GM18861 (cell line): ENCODE data around the gene SLC12A5.
A peak's percentile ranks its signal among the peaks of the same experiment; 100 is the strongest.

Experiments
- ATAC-seq: cut with Tn5 transposase; IDR thresholded peaks from one replicate; pipeline ENCODE4 v1.9.1; 2021; ENCODE audit not compliant: unreplicated experiment

SLC12A5 gene

DNA sequence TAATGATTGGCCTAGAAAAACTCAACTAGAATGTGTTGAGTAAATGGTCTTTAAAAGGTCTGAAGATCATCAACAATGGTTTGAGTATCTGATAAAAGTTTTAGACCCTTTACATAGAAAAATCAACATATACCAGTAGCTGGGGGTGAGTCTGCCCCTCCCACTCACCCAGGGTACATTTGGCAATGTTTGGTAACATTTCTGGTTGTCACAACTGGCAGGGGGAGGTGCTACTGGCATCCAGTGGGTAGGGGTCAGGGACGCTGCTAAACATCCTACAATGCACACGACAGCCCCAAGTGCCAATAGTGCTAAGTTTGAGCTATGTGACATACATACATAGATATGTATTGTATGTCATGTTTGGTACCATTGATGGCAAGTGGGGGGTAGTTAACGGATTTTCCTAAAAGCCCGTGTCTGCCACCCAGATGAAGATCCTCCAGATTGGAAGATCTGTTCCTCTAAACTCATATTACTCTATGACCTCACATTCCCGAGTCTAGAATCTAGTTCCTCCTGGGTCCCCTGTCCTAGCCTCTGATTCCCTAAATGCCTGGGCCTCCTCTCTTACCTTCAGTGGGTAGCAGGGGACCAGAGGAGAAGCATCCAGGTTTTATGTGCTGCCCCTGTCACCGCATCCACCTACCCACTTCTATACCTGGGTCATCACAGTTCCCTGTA, 22.9 kb upstream of the SLC12A5 start:
- ATAC-seq: no peak

DNA sequence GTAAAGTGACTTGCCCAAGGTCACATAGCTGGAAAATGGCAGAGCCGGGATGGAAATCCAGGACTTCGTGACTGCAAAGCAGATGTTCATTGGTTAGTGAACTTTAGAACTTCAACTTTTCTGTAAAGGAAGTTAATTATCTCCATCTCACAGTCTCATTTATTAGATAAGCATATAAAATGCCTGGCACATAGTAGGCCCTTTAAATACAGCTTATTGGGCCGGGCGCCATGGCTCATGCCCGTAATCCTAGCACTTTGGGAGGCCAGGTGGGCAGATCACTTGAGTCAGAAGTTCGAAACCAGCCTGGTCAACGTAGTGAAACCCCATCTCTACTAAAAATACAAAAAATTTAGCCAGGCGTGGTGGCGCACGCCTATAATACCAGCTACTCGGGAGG, 22.1 kb upstream of the SLC12A5 start:
- no peak for ATAC-seq

- no peak for ATAC-seq
Measured at GRCh38 chr20:46007671-46008070, 21.3 kb upstream of the SLC12A5 start.

- no peak for ATAC-seq
Measured at GRCh38 chr20:46009816-46010215, 19.2 kb upstream of the SLC12A5 start.

DNA sequence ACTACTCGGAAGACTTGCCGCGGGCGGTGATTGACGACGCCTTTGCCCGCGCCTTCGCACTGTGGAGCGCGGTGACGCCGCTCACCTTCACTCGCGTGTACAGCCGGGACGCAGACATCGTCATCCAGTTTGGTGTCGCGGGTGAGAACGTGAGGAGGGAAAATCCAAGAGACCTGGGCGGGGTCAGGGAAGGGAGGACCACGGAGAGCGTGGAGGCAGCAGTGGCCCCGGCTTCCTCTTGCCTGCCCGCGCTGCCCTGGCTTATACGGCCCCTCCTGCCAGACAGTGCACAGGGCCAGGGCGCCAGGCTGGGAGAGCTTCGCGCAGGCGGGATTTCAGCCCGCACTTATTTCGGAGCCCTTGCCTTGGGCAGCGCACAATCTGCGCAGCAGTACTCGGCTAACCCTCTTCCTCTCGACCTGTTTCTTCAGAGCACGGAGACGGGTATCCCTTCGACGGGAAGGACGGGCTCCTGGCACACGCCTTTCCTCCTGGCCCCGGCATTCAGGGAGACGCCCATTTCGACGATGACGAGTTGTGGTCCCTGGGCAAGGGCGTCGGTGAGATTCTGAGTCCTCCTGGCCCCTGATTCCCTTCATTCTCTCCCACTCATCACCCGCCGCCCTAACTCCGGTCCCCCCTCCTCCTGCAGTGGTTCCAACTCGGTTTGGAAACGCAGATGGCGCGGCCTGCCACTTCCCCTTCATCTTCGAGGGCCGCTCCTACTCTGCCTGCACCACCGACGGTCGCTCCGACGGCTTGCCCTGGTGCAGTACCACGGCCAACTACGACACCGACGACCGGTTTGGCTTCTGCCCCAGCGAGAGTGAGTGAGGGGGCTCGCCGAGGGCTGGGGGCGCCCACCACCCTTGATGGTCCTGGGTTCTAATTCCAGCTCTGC, 18.3 kb upstream of the SLC12A5 start:
- no peak for ATAC-seq

- ATAC-seq: no peak
Measured at GRCh38 chr20:46011631-46012482, 17.2 kb upstream of the SLC12A5 start.

- ATAC-seq: no peak
Measured at GRCh38 chr20:46012921-46013320, 16.1 kb upstream of the SLC12A5 start.

GRCh38 chr20:46013322-46013828, 15.6 kb upstream of the SLC12A5 start:
- ATAC-seq: no peak

- peak; percentile 70 for ATAC-seq
Measured at GRCh38 chr20:46013829-46014516, 15.0 kb upstream of the SLC12A5 start.

GRCh38 chr20:46014517-46015396, 14.3 kb upstream of the SLC12A5 start:
- ATAC-seq: no peak

- ATAC-seq: no peak
Measured at GRCh38 chr20:46017272-46017671, 11.7 kb upstream of the SLC12A5 start.

DNA sequence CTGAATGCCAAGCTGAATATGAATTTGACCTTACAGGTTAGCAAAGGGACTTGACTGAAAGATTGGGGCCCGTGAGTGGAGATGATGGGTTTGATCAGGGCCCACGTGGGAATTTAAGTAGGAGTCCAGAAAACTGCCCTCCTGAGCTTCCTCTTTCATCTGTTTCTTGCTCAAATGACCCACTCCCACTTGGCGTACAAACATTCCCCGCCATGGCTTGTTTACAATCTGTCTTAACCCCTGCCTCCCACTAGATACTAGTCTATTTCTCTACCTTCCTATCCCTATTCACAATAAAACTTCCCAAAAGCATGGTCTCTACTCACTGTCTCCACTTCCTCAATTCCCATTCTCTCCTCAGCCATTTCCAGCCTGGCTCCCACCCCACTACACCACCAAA, 10.9 kb upstream of the SLC12A5 start:
- ATAC-seq: no peak

GRCh38 chr20:46018611-46019010, 10.4 kb upstream of the SLC12A5 start:
- no peak for ATAC-seq

GRCh38 chr20:46020555-46020954, 8.5 kb upstream of the SLC12A5 start:
- no peak for ATAC-seq

- ATAC-seq: no peak
Measured at GRCh38 chr20:46021361-46022359, 7.4 kb upstream of the SLC12A5 start.

- no peak for ATAC-seq
Measured at GRCh38 chr20:46022411-46023147, 6.4 kb upstream of the SLC12A5 start.

DNA sequence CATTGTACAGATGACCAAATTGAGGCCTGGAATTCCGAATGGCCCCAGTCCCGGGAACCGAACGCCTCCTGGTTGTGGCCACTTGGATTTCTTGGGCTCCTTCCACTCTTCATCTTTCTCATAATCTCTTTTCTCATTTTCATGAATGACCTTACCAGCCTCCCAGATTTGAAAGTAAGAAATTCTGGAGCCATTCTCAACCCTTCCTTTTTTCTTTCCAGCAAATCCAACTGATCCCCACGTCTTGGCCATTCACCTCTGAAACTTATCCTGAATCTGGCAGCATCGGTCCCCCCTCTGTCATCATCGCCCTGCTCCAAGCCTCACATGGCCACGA, 5.9 kb upstream of the SLC12A5 start:
- no peak for ATAC-seq

DNA sequence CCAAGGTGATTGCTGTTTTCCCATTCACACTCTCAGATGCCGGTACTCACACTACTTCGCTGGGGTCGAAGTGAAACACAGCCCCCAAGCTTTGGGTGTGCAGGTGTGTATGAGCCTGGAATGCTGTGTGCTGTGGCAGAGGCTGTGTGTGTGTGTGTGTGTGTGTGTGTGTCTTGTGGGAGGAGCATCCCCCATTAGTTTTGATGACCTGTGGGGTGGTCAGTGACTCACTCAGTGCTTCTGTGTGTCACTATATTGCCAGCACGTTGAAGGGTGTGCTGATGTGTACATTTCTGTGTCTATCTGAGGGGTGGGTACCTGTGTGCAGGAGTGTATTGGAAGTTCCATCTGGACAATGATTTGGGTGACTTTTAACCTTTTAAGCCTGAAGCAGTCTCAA, 5.0 kb upstream of the SLC12A5 start:
- no peak for ATAC-seq
